CD14-positive monocyte (primary cell): Measurements from ENCODE around the gene DHRS2. TPM values are rescaled to one million over a fixed set of nuclear protein-coding genes. Genes with fewer than 3 reads are reported as not detected.
"Not testable (repeated sequence)": the region's sequence is repeated elsewhere in the genome, so short reads cannot be mapped to it uniquely, and the experiment has no call there.

ENCODE experiments used
- DNase-seq, 3 donors: peaks; one replicate each; pipeline ENCODE4 v3.0.0-alpha.2; 2011 to 2022
- H2AFZ ChIP-seq: 2 replicates; pipeline ENCODE4 v1.6.0; 2012; ENCODE audit warnings: mild to moderate bottlenecking, low read depth, low read length, inconsistent platforms; ENCODE audit not compliant: insufficient read depth, poor library complexity, severe bottlenecking
- H3K27ac ChIP-seq, 2 donors: 1 replicate in 1 of 2; 2 replicates in 1 of 2; pipeline ENCODE4 v1.5.1; 2012 to 2013; ENCODE audit warnings: low read length in 2 of 2, control low read depth in 1 of 2, inconsistent platforms in 1 of 2, low read depth in 1 of 2, mild to moderate bottlenecking in 1 of 2
- H3K27me3 ChIP-seq, 2 donors: one replicate each; pipeline versions ENCODE4 v1.6.0 to v1.6.1; 2011 to 2013; ENCODE audit warnings: low read length in 2 of 2; ENCODE audit not compliant: control insufficient read depth in 2 of 2, insufficient read depth in 2 of 2
- H3K36me3 ChIP-seq, 2 donors: replicated peaks in 1 of 2; 1 replicate in 1 of 2; 2 replicates in 1 of 2; pipeline versions ENCODE4 v1.5.1 to v1.6.1; 2012 to 2013; ENCODE audit warnings: low read length in 2 of 2, control low read depth in 1 of 2, inconsistent platforms in 1 of 2, mild to moderate bottlenecking in 1 of 2; ENCODE audit not compliant: insufficient read depth in 2 of 2, control insufficient read depth in 1 of 2
- H3K4me1 ChIP-seq, 2 donors: 1 replicate in 1 of 2; 2 replicates in 1 of 2; pipeline versions ENCODE4 v1.5.1 to v1.6.1; 2012 to 2013; ENCODE audit warnings: low read length in 2 of 2, control low read depth in 1 of 2, inconsistent platforms in 1 of 2, mild to moderate bottlenecking in 1 of 2, moderate library complexity in 1 of 2; ENCODE audit not compliant: insufficient read depth in 2 of 2, control insufficient read depth in 1 of 2
- H3K4me2 ChIP-seq: replicated peaks from 2 replicates; pipeline ENCODE3; 2012; ENCODE audit warnings: low read length, moderate library complexity, mild to moderate bottlenecking; ENCODE audit not compliant: poor library complexity, severe bottlenecking; ENCODE audit errors: extremely low read depth
- H3K4me3 ChIP-seq, 3 experiments: fragments of 200-600 bp in 1 of 3; sonication (generic) in 1 of 3; replicated peaks in 1 of 3; 1 replicate in 2 of 3; 2 replicates in 1 of 3; pipeline ENCODE4 v1.5.1; 2011 to 2013; ENCODE audit warnings: low read length in 3 of 3, mild to moderate bottlenecking in 3 of 3, control low read depth in 2 of 3, low read depth in 2 of 3, inconsistent platforms in 1 of 3, moderate library complexity in 1 of 3
- H3K79me2 ChIP-seq: 2 replicates; pipeline ENCODE4 v1.6.0; 2012; ENCODE audit warnings: mild to moderate bottlenecking, control low read depth, inconsistent platforms, low read length, moderate library complexity; ENCODE audit not compliant: insufficient read depth
- H3K9ac ChIP-seq: 2 replicates; pipeline ENCODE4 v1.6.0; 2017; ENCODE audit warnings: low read length, mild to moderate bottlenecking; ENCODE audit not compliant: insufficient read depth, poor library complexity, severe bottlenecking
- H3K9me3 ChIP-seq, 2 donors: replicated peaks in 1 of 2; 1 replicate in 1 of 2; 2 replicates in 1 of 2; pipeline versions ENCODE4 v1.5.1 to v1.6.1; 2012 to 2013; ENCODE audit warnings: low read length in 2 of 2, control low read depth in 1 of 2; ENCODE audit not compliant: control insufficient read depth in 1 of 2, insufficient read depth in 1 of 2
- H4K20me1 ChIP-seq: 2 replicates; pipeline ENCODE4 v1.6.0; 2012; ENCODE audit warnings: mild to moderate bottlenecking, low read length, control low read depth, moderate library complexity; ENCODE audit not compliant: insufficient read depth
- H3K27ac Mint-ChIP-seq, 7 donors: one replicate each; pipeline ENCODE4 v1.8.0; 2020; ENCODE audit warnings: mild to moderate bottlenecking in 7 of 7, mixed read lengths in 7 of 7, moderate library complexity in 6 of 7, inconsistent platforms in 2 of 7
- H3K27me3 Mint-ChIP-seq, 3 donors: one replicate each; pipeline ENCODE4 v1.8.0; 2021 to 2022; ENCODE audit warnings: low read depth in 3 of 3, mild to moderate bottlenecking in 3 of 3, mixed read lengths in 3 of 3, moderate library complexity in 3 of 3, inconsistent platforms in 1 of 3
- H3K36me3 Mint-ChIP-seq, 2 donors: one replicate each; pipeline ENCODE4 v1.8.0; 2020; ENCODE audit warnings: mixed read lengths in 2 of 2, inconsistent platforms in 1 of 2, mild to moderate bottlenecking in 1 of 2
- H3K4me1 Mint-ChIP-seq: one replicate; pipeline ENCODE4 v1.8.0; 2020; ENCODE audit warnings: mild to moderate bottlenecking, mixed read lengths
- H3K4me3 Mint-ChIP-seq, 2 donors: one replicate each; pipeline ENCODE4 v1.8.0; 2020; ENCODE audit warnings: mild to moderate bottlenecking in 2 of 2, mixed read lengths in 2 of 2, moderate library complexity in 1 of 2
- H3K9me3 Mint-ChIP-seq, 7 donors: one replicate each; pipeline ENCODE4 v1.8.0; 2020 to 2022; ENCODE audit warnings: mixed read lengths in 7 of 7, mild to moderate bottlenecking in 6 of 7, moderate library complexity in 6 of 7, inconsistent platforms in 2 of 7
- WGBS: methylation state at CpG from one replicate; pipeline ENCODE4 v1.1.5; 2013; ENCODE audit warnings: missing lambda C conversion rate; ENCODE audit not compliant: insufficient coverage; 5-methylcytosine and 5-hydroxymethylcytosine counted together
- intact Hi-C, 2 donors: fragments of 100-400 bp; cut with micrococcal nuclease; formaldehyde crosslinking; loops; one replicate each; pipeline versions ENCODE4 v1.15.0 to v1.15.1; 2023
- polyA plus RNA-seq, 3 donors: library from polyadenylated mRNA; depleted of rRNA in 1 of 3; unstranded in 2 of 3; stranded (reverse) in 1 of 3; fragments of 300-500 nt in 2 of 3; fragments of >200 nt in 1 of 3; fragmentation: Illumina TruSeq in 2 of 3; gene quantifications; 1 replicate in 2 of 3; 2 replicates in 1 of 3; pipeline ENCODE4 v1.2.3, GENCODE V29; 2012 to 2021

DHRS2 gene
- polyA plus RNA-seq, 3 donors = not detected

DNA sequence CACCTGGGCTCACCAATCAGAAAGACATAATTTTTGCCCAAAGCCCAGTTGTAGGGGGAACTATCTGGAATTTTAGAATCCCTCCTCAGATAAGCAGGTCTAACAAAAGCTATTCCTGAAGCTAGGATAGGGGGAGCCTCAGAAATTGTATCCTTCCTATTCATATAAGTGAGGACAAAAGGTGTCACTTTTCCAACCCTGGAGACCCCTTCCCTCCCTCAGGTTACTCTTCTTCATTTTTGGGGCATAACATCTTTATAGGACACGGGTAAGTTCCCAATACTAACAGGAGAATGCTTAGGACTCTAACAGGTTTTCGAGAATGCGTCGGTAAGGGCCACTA, 1.1 kb downstream of the DHRS2 start:
- H3K27ac Mint-ChIP-seq, H4K20me1 ChIP-seq, H2AFZ ChIP-seq, H3K4me2 ChIP-seq, H3K27me3 Mint-ChIP-seq, DNase-seq, H3K9me3 ChIP-seq, H3K36me3 ChIP-seq, H3K4me1 ChIP-seq, H3K27me3 ChIP-seq, H3K4me1 Mint-ChIP-seq, H3K4me3 ChIP-seq, H3K9ac ChIP-seq, H3K79me2 ChIP-seq, H3K4me3 Mint-ChIP-seq, H3K36me3 Mint-ChIP-seq, intact Hi-C loops, H3K27ac ChIP-seq: not testable (repeated sequence)
- peaks cover 0 to 14% (median 7%) of the 10 kb centered on the region in 7 donors for H3K9me3 Mint-ChIP-seq
- WGBS = 97% methylated on average over 4 of the region's 4 CpGs

DNA sequence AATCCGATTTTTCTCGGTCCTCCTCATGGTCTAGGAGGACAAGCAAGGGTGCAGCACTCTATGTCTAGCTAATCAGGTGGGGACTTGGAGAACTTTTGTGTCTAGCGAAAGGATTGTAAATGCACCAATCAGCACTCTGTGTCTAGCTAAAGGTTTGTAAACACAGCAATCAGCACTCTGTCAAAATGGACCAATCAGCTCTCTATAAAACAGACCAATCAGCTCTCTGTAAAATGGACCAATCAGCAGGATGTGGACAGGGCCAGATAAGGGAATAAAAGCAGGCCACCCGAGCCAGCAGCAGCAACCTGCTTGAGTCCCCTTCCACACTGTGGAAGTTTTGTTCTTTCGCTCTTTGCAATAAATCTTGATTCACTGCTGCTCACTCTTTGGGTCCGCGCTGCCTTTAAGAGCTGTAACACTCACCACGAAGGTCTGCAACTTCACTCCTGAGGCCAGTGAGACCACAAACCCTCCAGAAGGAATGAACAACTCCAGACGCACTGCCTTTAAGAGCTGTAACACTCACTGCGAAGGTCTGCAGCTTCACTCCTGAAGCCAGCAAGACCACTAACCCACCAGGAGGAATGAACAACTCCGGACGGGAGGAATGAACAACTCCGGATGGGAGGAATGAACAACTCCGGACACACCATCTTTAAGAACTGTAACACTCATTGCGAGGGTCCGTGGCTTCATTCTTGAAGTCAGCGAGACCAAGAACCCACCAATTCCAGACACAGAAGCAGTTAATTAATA, 1.7 kb downstream of the DHRS2 start:
- H3K9ac ChIP-seq, DNase-seq, H3K4me3 ChIP-seq, H3K4me1 Mint-ChIP-seq, H3K27me3 ChIP-seq, H3K4me2 ChIP-seq, H3K27ac ChIP-seq, H3K27me3 Mint-ChIP-seq, H4K20me1 ChIP-seq, H3K36me3 Mint-ChIP-seq, intact Hi-C loops, H3K9me3 ChIP-seq, H3K27ac Mint-ChIP-seq, H3K36me3 ChIP-seq, H3K4me1 ChIP-seq, H2AFZ ChIP-seq, H3K4me3 Mint-ChIP-seq, H3K79me2 ChIP-seq: not testable (repeated sequence)
- 98% methylated on average over 10 of the region's 17 CpGs for WGBS
- H3K9me3 Mint-ChIP-seq = peaks cover 0 to 14% (median 7%) of the 10 kb centered on the region in 7 donors
